Mucosa of gallbladder (tissue), 1 donor: ENCODE measurements around the gene NCKAP1. TPM values are rescaled to one million over a fixed set of nuclear protein-coding genes. Genes with fewer than 3 reads are reported as not detected.
"Not testable (repeated sequence)": the region's sequence is repeated elsewhere in the genome, so short reads cannot be mapped to it uniquely, and the experiment has no call there.

Experiments
- DNase-seq: peaks from one replicate; pipeline ENCODE4 v3.0.0-alpha.2; 2020; ENCODE audit warnings: low spot score
- total RNA-seq: library from RNA; stranded (reverse); gene quantifications from one replicate; pipeline ENCODE4 v1.2.1, GENCODE V29; 2021
- donor health status: DM: no; HTN: no; CAD: no.

Gene NCKAP1
- total RNA-seq, 1 donor from 2014 or later = 127 TPM

GRCh38 chr2:182880100-182880499 lies 158.2 kb downstream of the NCKAP1 start:
- not testable (repeated sequence) for DNase-seq

- DNase-seq = not testable (repeated sequence)
These were observed 161.6 kb downstream of the NCKAP1 start for GRCh38 chr2:182876653-182877052.

- DNase-seq = no peak
These were observed 168.0 kb downstream of the NCKAP1 start for GRCh38 chr2:182870227-182870626.

GRCh38 chr2:182868054-182868796 lies 170.0 kb downstream of the NCKAP1 start:
- no peak for DNase-seq

- DNase-seq = no peak
These were observed 170.7 kb downstream of the NCKAP1 start for GRCh38 chr2:182867426-182868053.

GRCh38 chr2:182866461-182867406 lies 171.5 kb downstream of the NCKAP1 start, which contains the start of gene FRZB:
Gene FRZB (minus strand): TSS chr2:182866637. CDS start chr2:182866552, 85 bp downstream.
- peak; percentile 44 for DNase-seq

- DNase-seq = no peak
These were observed 172.2 kb downstream of the NCKAP1 start for GRCh38 chr2:182866095-182866460.

GRCh38 chr2:182864949-182865570 lies 173.2 kb downstream of the NCKAP1 start:
- DNase-seq = no peak

GRCh38 chr2:182863642-182864041 lies 174.6 kb downstream of the NCKAP1 start:
- DNase-seq = no peak

GRCh38 chr2:182862091-182862490 lies 176.2 kb downstream of the NCKAP1 start:
- no peak for DNase-seq

GRCh38 chr2:182860858-182861257 lies 177.4 kb downstream of the NCKAP1 start:
- no peak for DNase-seq

Other genes starting within 250 kb of the NCKAP1 start
- gene FRZB, start 171.8 kb downstream of the NCKAP1 start, total RNA-seq = 46.5 TPM
- 7.9 TPM for gene DUSP19, start 40.3 kb upstream of the NCKAP1 start, total RNA-seq
- 12.2 TPM for gene NUP35, start 86.0 kb upstream of the NCKAP1 start, total RNA-seq